ENCODE results near the gene AMPD2. TPM values are rescaled to one million over a fixed set of nuclear protein-coding genes. Genes with fewer than 3 reads are reported as not detected.

AMPD2 gene
- total and polyA plus RNA-seq, 2 donors (not counting 3 experiments of a cell fraction or from before 2014, with no cell fraction given) = 69.4 TPM

DNA sequence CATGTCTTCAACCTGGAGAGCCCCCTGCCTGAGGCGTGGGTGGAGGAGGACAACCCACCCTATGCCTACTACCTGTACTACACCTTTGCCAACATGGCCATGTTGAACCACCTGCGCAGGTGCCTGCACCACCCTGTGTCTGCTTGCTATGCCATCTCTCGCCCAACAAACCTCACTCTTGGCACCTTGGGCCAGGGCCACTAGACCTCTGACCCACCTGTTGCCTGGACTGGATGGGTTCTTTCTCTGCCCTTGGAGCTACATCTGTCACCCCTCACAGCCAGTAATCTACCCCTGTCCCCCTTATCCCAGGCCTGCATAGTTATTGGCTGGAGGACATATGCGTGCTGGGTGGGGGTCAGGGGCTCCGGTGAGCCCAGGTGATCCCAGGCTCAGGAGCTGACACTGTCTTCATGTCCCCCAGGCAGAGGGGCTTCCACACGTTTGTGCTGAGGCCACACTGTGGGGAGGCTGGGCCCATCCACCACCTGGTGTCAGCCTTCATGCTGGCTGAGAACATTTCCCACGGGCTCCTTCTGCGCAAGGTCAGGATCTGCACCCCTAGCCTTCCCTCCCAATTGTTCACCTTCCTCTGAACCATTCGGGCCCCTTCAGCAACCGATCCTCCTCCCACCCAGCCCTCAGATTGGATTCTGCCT lies 9.9 kb downstream of the AMPD2 start:
- ChIA-PET CTCF (interaction anchor here (0.7 to 15.2 kb wide), 22 partner anchors 9 to 355 kb away, joined by 3 to 565 read pairs (median 8); partner anchors contain the start of genes AHCYL1, AMPD2, GNAI3 and GNAT2), POLR2A (interaction anchor here (2.2 kb wide), 1 partner anchor 81 kb away, joined by 11 read pairs; the partner anchor contains the start of gene GNAI3)
- no peak for TF ChIP-seq GATA2 (IDR thresholded peaks at IDR 0.05; ENCODE audit: insufficient read depth, insufficient read length, low read depth, low read length)
- TF ChIP-seq, protein P1, sequence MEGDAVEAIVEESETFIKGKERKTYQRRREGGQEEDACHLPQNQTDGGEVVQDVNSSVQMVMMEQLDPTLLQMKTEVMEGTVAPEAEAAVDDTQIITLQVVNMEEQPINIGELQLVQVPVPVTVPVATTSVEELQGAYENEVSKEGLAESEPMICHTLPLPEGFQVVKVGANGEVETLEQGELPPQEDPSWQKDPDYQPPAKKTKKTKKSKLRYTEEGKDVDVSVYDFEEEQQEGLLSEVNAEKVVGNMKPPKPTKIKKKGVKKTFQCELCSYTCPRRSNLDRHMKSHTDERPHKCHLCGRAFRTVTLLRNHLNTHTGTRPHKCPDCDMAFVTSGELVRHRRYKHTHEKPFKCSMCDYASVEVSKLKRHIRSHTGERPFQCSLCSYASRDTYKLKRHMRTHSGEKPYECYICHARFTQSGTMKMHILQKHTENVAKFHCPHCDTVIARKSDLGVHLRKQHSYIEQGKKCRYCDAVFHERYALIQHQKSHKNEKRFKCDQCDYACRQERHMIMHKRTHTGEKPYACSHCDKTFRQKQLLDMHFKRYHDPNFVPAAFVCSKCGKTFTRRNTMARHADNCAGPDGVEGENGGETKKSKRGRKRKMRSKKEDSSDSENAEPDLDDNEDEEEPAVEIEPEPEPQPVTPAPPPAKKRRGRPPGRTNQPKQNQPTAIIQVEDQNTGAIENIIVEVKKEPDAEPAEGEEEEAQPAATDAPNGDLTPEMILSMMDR (IDR thresholded peaks at IDR 0.05; ENCODE audit: extremely low read depth in 1 of 2, insufficient read depth in 1 of 2, low read depth in 1 of 2, low read length in 2 of 2) = no peak
- TF ChIP-seq FOS (IDR thresholded peaks at IDR 0.05; ENCODE audit: borderline replicate concordance, insufficient read depth, low read length) = no peak
- TF ChIP-seq JUN (IDR thresholded peaks at IDR 0.05; ENCODE audit: borderline replicate concordance, insufficient read depth, insufficient read length, low read depth) = no peak
- no peak for TF ChIP-seq MYC (IDR thresholded peaks at IDR 0.05; ENCODE audit: low read depth, low read length)
- H2AFZ ChIP-seq (ENCODE audit: low read depth, low read length) = no peak overlapping the region
- H4K20me1 ChIP-seq (replicated peaks; ENCODE audit: control insufficient read depth, extremely low read depth, insufficient read depth, low read length) = no peaks in the 10 kb centered on the region
- peaks cover 9 to 47% of the 10 kb centered on the region in 2 experiments for H3K36me3 ChIP-seq (ENCODE audit: control insufficient read depth in 2 of 2, extremely low read depth in 1 of 2, insufficient read depth in 2 of 2, low read length in 2 of 2)
- no peak overlapping the region for H3K4me2 ChIP-seq (ENCODE audit: insufficient read depth, low read length)
- H3K4me3 ChIP-seq (replicated peaks in 1 of 3; ENCODE audit: insufficient read depth in 1 of 3, low read depth in 1 of 3, low read length in 3 of 3) = no peak overlapping the region
- no peak for FAIRE-seq
- no peak overlapping the region for H3K27ac ChIP-seq (ENCODE audit: insufficient read depth, low read depth, low read length)
- H3K9me1 ChIP-seq (replicated peaks; ENCODE audit: control insufficient read depth, extremely low read depth, insufficient read depth, low read length) = no peaks in the 10 kb centered on the region
- no TSS peak for BruUV-seq (replicated peaks)
- peaks cover 7% of the 10 kb centered on the region for H3K79me2 ChIP-seq (ENCODE audit: control insufficient read depth, insufficient read depth, low read length)
- dilution Hi-C loops (cut with MboI; ENCODE audit: extremely low pct_ligation_motif_present, low sequenced_read_pairs) = no loop called here
- H3K9ac ChIP-seq (replicated peaks; ENCODE audit: extremely low read depth, insufficient read depth, low read length) = no peak overlapping the region
- DNase-seq (ENCODE audit: low read depth, low spot score) = no peak
- no peaks in the 10 kb centered on the region for H3K4me1 ChIP-seq (ENCODE audit: control insufficient read depth, extremely low read depth, insufficient read depth, low read length)
- no peaks in the 10 kb centered on the region for H3K9me3 ChIP-seq (replicated peaks; ENCODE audit: control insufficient read depth, insufficient read depth, low read length)
- intact Hi-C loops (cut with micrococcal nuclease) = loop anchor here (1.0 kb wide), 1 partner anchor 83 kb away; no protein-coding TSS in a partner anchor
- no peaks in the 10 kb centered on the region for H3K27me3 ChIP-seq (ENCODE audit: control insufficient read depth in 2 of 2, insufficient read depth in 2 of 2, low read length in 2 of 2)
